ENCODE results near the gene TTC7B. TPM values are rescaled to one million over a fixed set of nuclear protein-coding genes. Genes with fewer than 3 reads are reported as not detected.

Gene TTC7B
- total RNA-seq, 1 donor from 2014 or later, result 20.6 TPM

DNA sequence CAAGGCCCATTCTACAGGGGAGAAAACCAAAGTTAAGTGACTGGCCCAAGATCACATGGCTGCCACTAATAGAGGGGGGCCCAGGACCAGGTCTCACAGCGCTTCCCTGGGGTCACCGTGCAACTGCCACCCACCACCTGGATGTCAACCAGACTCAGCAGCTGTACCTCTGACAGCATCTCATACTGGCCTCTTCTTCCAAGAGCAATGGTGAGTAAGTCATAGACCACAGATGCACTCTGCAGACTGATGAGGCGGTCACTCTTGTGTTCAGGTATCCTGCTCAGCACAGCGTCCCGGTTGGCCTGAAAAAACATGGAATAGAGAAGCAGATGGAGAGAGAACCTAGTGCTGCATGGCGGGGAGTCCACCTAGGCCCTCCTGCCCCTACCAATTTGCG, 139.9 kb downstream of the TTC7B start:
- Mint-ChIP-seq H3K4me1 (peaks cover 20% of the 10 kb centered on the region), H3K27ac (no peak overlapping the region), H3K36me3 (peaks cover 7% of the 10 kb centered on the region), H3K27me3 (ENCODE audit: insufficient read depth, low read depth) (peaks cover under 1% of the 10 kb centered on the region), H3K4me3 (no peak overlapping the region), H3K9me3 (no peaks in the 10 kb centered on the region)
- no peak for DNase-seq (ENCODE audit: low spot score)
- H3K9me3 ChIP-seq (ENCODE audit: low read depth), result no peaks in the 10 kb centered on the region
- H3K9ac ChIP-seq, result no peak overlapping the region
- no peaks in the 10 kb centered on the region for H4K20me1 ChIP-seq (ENCODE audit: low read depth)
- H3K4me1 ChIP-seq, result peaks cover 11% of the 10 kb centered on the region
- no peak overlapping the region for H2AFZ ChIP-seq (replicated peaks)
- TF ChIP-seq EZH2 (IDR thresholded peaks at IDR 0.05) (no peak), EZH2phosphoT487 (IDR thresholded peaks at IDR 0.05) (no peak)
- TF ChIP-seq, protein P1, sequence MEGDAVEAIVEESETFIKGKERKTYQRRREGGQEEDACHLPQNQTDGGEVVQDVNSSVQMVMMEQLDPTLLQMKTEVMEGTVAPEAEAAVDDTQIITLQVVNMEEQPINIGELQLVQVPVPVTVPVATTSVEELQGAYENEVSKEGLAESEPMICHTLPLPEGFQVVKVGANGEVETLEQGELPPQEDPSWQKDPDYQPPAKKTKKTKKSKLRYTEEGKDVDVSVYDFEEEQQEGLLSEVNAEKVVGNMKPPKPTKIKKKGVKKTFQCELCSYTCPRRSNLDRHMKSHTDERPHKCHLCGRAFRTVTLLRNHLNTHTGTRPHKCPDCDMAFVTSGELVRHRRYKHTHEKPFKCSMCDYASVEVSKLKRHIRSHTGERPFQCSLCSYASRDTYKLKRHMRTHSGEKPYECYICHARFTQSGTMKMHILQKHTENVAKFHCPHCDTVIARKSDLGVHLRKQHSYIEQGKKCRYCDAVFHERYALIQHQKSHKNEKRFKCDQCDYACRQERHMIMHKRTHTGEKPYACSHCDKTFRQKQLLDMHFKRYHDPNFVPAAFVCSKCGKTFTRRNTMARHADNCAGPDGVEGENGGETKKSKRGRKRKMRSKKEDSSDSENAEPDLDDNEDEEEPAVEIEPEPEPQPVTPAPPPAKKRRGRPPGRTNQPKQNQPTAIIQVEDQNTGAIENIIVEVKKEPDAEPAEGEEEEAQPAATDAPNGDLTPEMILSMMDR (IDR thresholded peaks at IDR 0.05), result no peak
- H3K36me3 ChIP-seq, result no peaks in the 10 kb centered on the region
- H3F3A ChIP-seq (ENCODE audit: low read depth), result no peaks in the 10 kb centered on the region
- H3K79me2 ChIP-seq (ENCODE audit: low read depth), result no peaks in the 10 kb centered on the region
- no peak overlapping the region for H3K4me2 ChIP-seq
- H3K4me3 ChIP-seq, result no peak overlapping the region
- no peaks in the 10 kb centered on the region for H3K27me3 ChIP-seq
- H3K27ac ChIP-seq, result no peak overlapping the region

DNA sequence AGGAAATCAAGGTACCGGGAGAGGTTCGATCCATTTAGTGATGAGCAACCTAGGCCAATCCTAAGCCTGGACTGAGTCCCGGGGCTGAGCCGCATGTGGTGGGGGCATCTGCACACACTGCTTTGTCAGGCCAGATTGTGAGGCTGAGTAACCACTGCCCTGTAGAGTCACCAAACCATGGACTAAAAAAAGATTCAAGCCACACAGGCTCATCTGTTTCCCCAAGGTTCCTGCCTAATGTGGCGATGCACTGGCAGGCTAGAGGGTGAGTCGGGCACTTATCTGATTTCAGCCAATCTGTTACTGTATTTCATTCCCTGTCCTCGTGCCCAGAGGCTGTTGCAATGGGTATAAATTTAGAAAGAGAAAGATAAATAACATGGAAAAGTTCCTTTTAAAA, 140.8 kb downstream of the TTC7B start:
- H3K9me3 Mint-ChIP-seq, result no peaks in the 10 kb centered on the region
- Histone ChIP-seq H3K79me2 (ENCODE audit: low read depth) (no peaks in the 10 kb centered on the region), H3K9me3 (ENCODE audit: low read depth) (no peaks in the 10 kb centered on the region), H3K4me1 (peaks cover 9% of the 10 kb centered on the region), H3K27ac (no peak overlapping the region), H4K20me1 (ENCODE audit: low read depth) (no peaks in the 10 kb centered on the region), H3F3A (ENCODE audit: low read depth) (no peaks in the 10 kb centered on the region), H3K4me2 (no peak overlapping the region), H3K36me3 (no peaks in the 10 kb centered on the region), H3K27me3 (no peaks in the 10 kb centered on the region), H2AFZ (replicated peaks) (no peak overlapping the region), H3K4me3 (no peak overlapping the region), H3K9ac (no peak overlapping the region)
- no peak overlapping the region for H3K4me3 Mint-ChIP-seq
- peaks cover 7% of the 10 kb centered on the region for H3K36me3 Mint-ChIP-seq
- peaks cover 21% of the 10 kb centered on the region for H3K4me1 Mint-ChIP-seq
- no peak for DNase-seq (ENCODE audit: low spot score)
- no peaks in the 10 kb centered on the region for H3K27me3 Mint-ChIP-seq (ENCODE audit: insufficient read depth, low read depth)
- no peak overlapping the region for H3K27ac Mint-ChIP-seq
- TF ChIP-seq, protein P1 (IDR thresholded peaks at IDR 0.05), result no peak
- no peak for TF ChIP-seq EZH2phosphoT487 (IDR thresholded peaks at IDR 0.05)
- no peak for TF ChIP-seq EZH2 (IDR thresholded peaks at IDR 0.05)

DNA sequence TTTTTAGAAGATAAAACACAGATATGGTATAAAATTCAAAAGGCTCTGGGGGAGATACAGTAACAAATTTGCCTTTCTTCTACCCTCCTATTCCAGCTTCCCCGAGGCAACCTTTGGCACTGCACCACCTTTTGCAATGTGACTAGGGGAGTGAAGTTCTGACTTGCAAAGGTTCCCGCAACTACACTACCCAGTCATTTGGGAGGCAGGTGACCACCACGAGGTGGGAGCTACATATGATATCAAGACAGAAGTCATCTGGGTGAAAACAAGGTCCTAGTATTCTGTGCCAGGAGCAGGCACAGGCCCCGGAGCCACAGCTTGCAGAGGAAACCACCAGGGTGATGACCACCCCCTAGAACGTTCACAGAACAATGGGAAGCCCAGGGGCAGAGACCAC, 141.5 kb downstream of the TTC7B start:
- Histone ChIP-seq H3K9ac (no peak overlapping the region), H3K9me3 (ENCODE audit: low read depth) (no peaks in the 10 kb centered on the region), H3K4me3 (no peak overlapping the region), H3K27me3 (no peaks in the 10 kb centered on the region), H3K27ac (no peak overlapping the region), H3K4me2 (no peak overlapping the region), H3K4me1 (peaks cover 2% of the 10 kb centered on the region), H3K36me3 (no peaks in the 10 kb centered on the region), H2AFZ (replicated peaks) (no peak overlapping the region), H4K20me1 (ENCODE audit: low read depth) (no peaks in the 10 kb centered on the region), H3K79me2 (ENCODE audit: low read depth) (no peaks in the 10 kb centered on the region), H3F3A (ENCODE audit: low read depth) (no peaks in the 10 kb centered on the region)
- no peak overlapping the region for H3K27ac Mint-ChIP-seq
- TF ChIP-seq EZH2 (IDR thresholded peaks at IDR 0.05) (no peak), EZH2phosphoT487 (IDR thresholded peaks at IDR 0.05) (no peak)
- TF ChIP-seq, protein P1 (IDR thresholded peaks at IDR 0.05), result no peak
- no peak overlapping the region for H3K4me3 Mint-ChIP-seq
- no peaks in the 10 kb centered on the region for H3K27me3 Mint-ChIP-seq (ENCODE audit: insufficient read depth, low read depth)
- H3K36me3 Mint-ChIP-seq, result peaks cover 12% of the 10 kb centered on the region
- peaks cover 21% of the 10 kb centered on the region for H3K4me1 Mint-ChIP-seq
- no peak for DNase-seq (ENCODE audit: low spot score)
- peaks cover 2% of the 10 kb centered on the region for H3K9me3 Mint-ChIP-seq

Data from neural progenitor cell (in vitro differentiated cells).